Caco-2 (cell line): ENCODE results near the gene CLIP1. TPM values are rescaled to one million over a fixed set of nuclear protein-coding genes. Genes with fewer than 3 reads are reported as not detected.
A peak's percentile ranks its signal among the peaks of the same experiment; 100 is the strongest.

Source experiments
- BruUV-seq: library from RNA; stranded (reverse); fragments of 400-500 nt; replicated peaks from 2 replicates; lab custom pipeline; 2021; lab: Mats Ljungman, UMichigan
- CTCF ChIA-PET: fragments of 300-600 bp; sonication (Branson Sonifier 250); formaldehyde crosslinking; loops from one replicate; lab custom pipeline; 2022; ENCODE audit warnings: antibody characterized with exemption; lab: Charles Lee
- POLR2A ChIA-PET: fragments of 300-600 bp; sonication (Branson Sonifier 250); formaldehyde crosslinking; loops from one replicate; lab custom pipeline; 2022; ENCODE audit warnings: antibody characterized with exemption; lab: Charles Lee
- DNase-seq, 2 experiments: peaks; one replicate each; pipeline versions ENCODE4 v3.0.0 to v3.0.0-alpha.2; 2020 to 2022
- H3K27me3 ChIP-seq: replicated peaks from 2 replicates; pipeline ENCODE4 v1.6.0; 2011; ENCODE audit warnings: low read length; ENCODE audit not compliant: control insufficient read depth, insufficient read depth
- H3K36me3 ChIP-seq: 2 replicates; pipeline ENCODE4 v1.5.1; 2011; ENCODE audit warnings: low read length; ENCODE audit not compliant: control insufficient read depth, insufficient read depth
- H3K4me1 ChIP-seq: fragments of 250-450 bp; sonication (Bioruptor Pico); 2 replicates; pipeline ENCODE4 v1.5.1; 2020; ENCODE audit warnings: mild to moderate bottlenecking
- H3K4me3 ChIP-seq: 2 replicates; pipeline ENCODE4 v1.5.1; 2011; ENCODE audit warnings: low read depth, mild to moderate bottlenecking, control low read depth, low read length
- H3K9me3 ChIP-seq: fragments of 250-450 bp; sonication (Bioruptor Pico); 2 replicates; pipeline ENCODE4 v1.5.1; 2020; ENCODE audit warnings: mild to moderate bottlenecking, moderate library complexity
- H3K27ac Mint-ChIP-seq: one replicate; pipeline ENCODE4 v1.8.0; 2022; ENCODE audit warnings: mixed read lengths; ENCODE audit not compliant: unreplicated experiment
- H3K27me3 Mint-ChIP-seq: one replicate; pipeline ENCODE4 v1.8.0; 2022; ENCODE audit warnings: mixed read lengths; ENCODE audit not compliant: insufficient read depth, unreplicated experiment
- H3K36me3 Mint-ChIP-seq: one replicate; pipeline ENCODE4 v1.8.0; 2022; ENCODE audit warnings: mild to moderate bottlenecking, mixed read lengths; ENCODE audit not compliant: insufficient read depth, unreplicated experiment
- H3K4me1 Mint-ChIP-seq: one replicate; pipeline ENCODE4 v1.8.0; 2022; ENCODE audit warnings: low read depth, mixed read lengths; ENCODE audit not compliant: unreplicated experiment
- H3K4me3 Mint-ChIP-seq: one replicate; pipeline ENCODE4 v1.8.0; 2022; ENCODE audit warnings: mild to moderate bottlenecking, moderate library complexity, mixed read lengths; ENCODE audit not compliant: unreplicated experiment
- H3K9me3 Mint-ChIP-seq: one replicate; pipeline ENCODE4 v1.8.0; 2022; ENCODE audit warnings: mixed read lengths; ENCODE audit not compliant: unreplicated experiment
- intact Hi-C: fragments of 100-400 bp; cut with micrococcal nuclease; formaldehyde crosslinking; loops from one replicate; pipeline ENCODE4 v1.10.0; 2022; ENCODE audit not compliant: unreplicated experiment
- total RNA-seq: library from RNA; stranded (reverse); gene quantifications from 2 replicates; pipeline ENCODE4 v1.2.3, GENCODE V29; 2022
- TF ChIP-seq, protein P1 (sequence below), 2 experiments: fragments of 200-600 bp in 1 of 2; IDR thresholded peaks; 1 replicate in 1 of 2; 2 replicates in 1 of 2; pipeline versions ENCODE4 v1.5.1 to v1.8.0; 2011 to 2022; ENCODE audit warnings: antibody characterized with exemption in 1 of 2, control low read depth in 1 of 2, inconsistent platforms in 1 of 2, low read depth in 1 of 2, low read length in 1 of 2, mild to moderate bottlenecking in 1 of 2, moderate library complexity in 1 of 2; ENCODE audit not compliant: insufficient read depth in 1 of 2, severe bottlenecking in 1 of 2, unreplicated experiment in 1 of 2

CLIP1 gene
- total RNA-seq, 1 experiment from 2014 or later, result 85.0 TPM

- DNase-seq, result no peak
- POLR2A ChIA-PET, result interaction anchor here (0.9 kb wide), 1 partner anchor 132 kb away, joined by 5 read pairs; the partner anchor contains the start of genes KNTC1 and RSRC2
- H3K27me3 ChIP-seq, result no peaks in the 10 kb centered on the region
- intact Hi-C loops, result loop anchor here (2.0 kb wide), 1 partner anchor 28 kb away; no protein-coding TSS in a partner anchor
- no peaks in the 10 kb centered on the region for H3K27me3 Mint-ChIP-seq
- H3K4me3 Mint-ChIP-seq, result no peak overlapping the region
- H3K4me1 Mint-ChIP-seq, result peaks cover 10% of the 10 kb centered on the region
- peak overlapping the region; percentile 64 for H3K27ac Mint-ChIP-seq
- no TSS peak for BruUV-seq
- peaks cover 40% of the 10 kb centered on the region for H3K36me3 Mint-ChIP-seq
- H3K4me3 ChIP-seq, result no peak overlapping the region
- CTCF ChIA-PET, result no interaction called here
- no peaks in the 10 kb centered on the region for H3K9me3 ChIP-seq
- TF ChIP-seq, protein P1, sequence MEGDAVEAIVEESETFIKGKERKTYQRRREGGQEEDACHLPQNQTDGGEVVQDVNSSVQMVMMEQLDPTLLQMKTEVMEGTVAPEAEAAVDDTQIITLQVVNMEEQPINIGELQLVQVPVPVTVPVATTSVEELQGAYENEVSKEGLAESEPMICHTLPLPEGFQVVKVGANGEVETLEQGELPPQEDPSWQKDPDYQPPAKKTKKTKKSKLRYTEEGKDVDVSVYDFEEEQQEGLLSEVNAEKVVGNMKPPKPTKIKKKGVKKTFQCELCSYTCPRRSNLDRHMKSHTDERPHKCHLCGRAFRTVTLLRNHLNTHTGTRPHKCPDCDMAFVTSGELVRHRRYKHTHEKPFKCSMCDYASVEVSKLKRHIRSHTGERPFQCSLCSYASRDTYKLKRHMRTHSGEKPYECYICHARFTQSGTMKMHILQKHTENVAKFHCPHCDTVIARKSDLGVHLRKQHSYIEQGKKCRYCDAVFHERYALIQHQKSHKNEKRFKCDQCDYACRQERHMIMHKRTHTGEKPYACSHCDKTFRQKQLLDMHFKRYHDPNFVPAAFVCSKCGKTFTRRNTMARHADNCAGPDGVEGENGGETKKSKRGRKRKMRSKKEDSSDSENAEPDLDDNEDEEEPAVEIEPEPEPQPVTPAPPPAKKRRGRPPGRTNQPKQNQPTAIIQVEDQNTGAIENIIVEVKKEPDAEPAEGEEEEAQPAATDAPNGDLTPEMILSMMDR (IDR thresholded peaks at IDR 0.05; ENCODE audit: insufficient read depth in 1 of 2, low read depth in 1 of 2, low read length in 1 of 2, severe bottlenecking in 1 of 2, unreplicated experiment in 1 of 2), result no peak
- no peaks in the 10 kb centered on the region for H3K9me3 Mint-ChIP-seq
- no peaks in the 10 kb centered on the region for H3K36me3 ChIP-seq
- H3K4me1 ChIP-seq, result peaks cover 20% of the 10 kb centered on the region
These were observed 27.8 kb downstream of the CLIP1 start for GRCh38 chr12:122394626-122395194.

- H3K9me3 Mint-ChIP-seq, result no peaks in the 10 kb centered on the region
- no peaks in the 10 kb centered on the region for H3K9me3 ChIP-seq
- no peaks in the 10 kb centered on the region for H3K36me3 ChIP-seq
- BruUV-seq, result no TSS peak
- H3K4me1 Mint-ChIP-seq, result peaks cover under 1% of the 10 kb centered on the region
- intact Hi-C loops, result loop anchor here (2.0 kb wide), 1 partner anchor 27 kb away; no protein-coding TSS in a partner anchor
- no peak overlapping the region for H3K4me3 Mint-ChIP-seq
- peaks cover 31% of the 10 kb centered on the region for H3K36me3 Mint-ChIP-seq
- ChIA-PET POLR2A (no interaction called here), CTCF (no interaction called here)
- H3K4me3 ChIP-seq, result no peak overlapping the region
- no peak overlapping the region for H3K27ac Mint-ChIP-seq
- peaks cover 12% of the 10 kb centered on the region for H3K4me1 ChIP-seq
- DNase-seq, result no peak
- no peaks in the 10 kb centered on the region for H3K27me3 Mint-ChIP-seq
- TF ChIP-seq, protein P1 (IDR thresholded peaks at IDR 0.05; ENCODE audit: insufficient read depth in 1 of 2, low read depth in 1 of 2, low read length in 1 of 2, severe bottlenecking in 1 of 2, unreplicated experiment in 1 of 2), result no peak
- no peaks in the 10 kb centered on the region for H3K27me3 ChIP-seq
These were observed 28.7 kb downstream of the CLIP1 start for GRCh38 chr12:122393817-122394216.

GRCh38 chr12:122392411-122392810 lies 30.1 kb downstream of the CLIP1 start:
- intact Hi-C loops, result no loop called here
- DNase-seq, result no peak
- Histone ChIP-seq H3K9me3 (no peaks in the 10 kb centered on the region), H3K4me3 (no peak overlapping the region), H3K27me3 (no peaks in the 10 kb centered on the region), H3K4me1 (peaks cover 12% of the 10 kb centered on the region), H3K36me3 (no peaks in the 10 kb centered on the region)
- Mint-ChIP-seq H3K9me3 (no peaks in the 10 kb centered on the region), H3K36me3 (peaks cover 26% of the 10 kb centered on the region), H3K27ac (no peak overlapping the region), H3K4me3 (no peak overlapping the region), H3K27me3 (no peaks in the 10 kb centered on the region), H3K4me1 (no peaks in the 10 kb centered on the region)
- no TSS peak for BruUV-seq
- POLR2A ChIA-PET, result no interaction called here
- CTCF ChIA-PET, result no interaction called here
- TF ChIP-seq, protein P1 (IDR thresholded peaks at IDR 0.05; ENCODE audit: insufficient read depth in 1 of 2, low read depth in 1 of 2, low read length in 1 of 2, severe bottlenecking in 1 of 2, unreplicated experiment in 1 of 2), result no peak
